Lower leg skin (tissue), 4 donors: ENCODE data around the gene TMEM132A. TPM values are rescaled to one million over a fixed set of nuclear protein-coding genes. Genes with fewer than 3 reads are reported as not detected.

Experiments used
- DNase-seq, 2 donors: peaks; one replicate each; pipeline ENCODE4 v3.0.0-alpha.2; 2019; ENCODE audit warnings: low spot score in 2 of 2
- H3K4me3 ChIP-seq: fragments of 200-600 bp; sonication (generic); 2 replicates; pipeline ENCODE4 v1.5.1; 2017; ENCODE audit warnings: mild to moderate bottlenecking, low read depth; ENCODE audit not compliant: poor library complexity, severe bottlenecking
- POLR2A ChIP-seq, 2 donors: fragments of 450-650 bp; IDR thresholded peaks; one replicate each; pipeline ENCODE4 v1.6.1; 2016 to 2017; ENCODE audit warnings: antibody characterized with exemption in 2 of 2, mild to moderate bottlenecking in 1 of 2, moderate library complexity in 1 of 2
- WGBS, 2 donors: methylation state at CpG; one replicate each; pipeline ENCODE4 v1.1.5; 2018; 5-methylcytosine and 5-hydroxymethylcytosine counted together
- intact Hi-C: fragments of 100-400 bp; cut with DNase I; formaldehyde crosslinking; loops from one replicate; pipeline ENCODE4 v1.15.0; 2023; ENCODE audit warnings: low total_unique reads
- total RNA-seq, 4 donors: library from RNA; depleted of rRNA; stranded (reverse); fragments of >200 nt; gene quantifications; one replicate each; pipeline ENCODE4 v1.1.0, GENCODE V29; 2016
- TF ChIP-seq, protein P1 (sequence below), 3 donors: fragments of 450-650 bp; IDR thresholded peaks; one replicate each; pipeline ENCODE4 v1.5.1; 2016; ENCODE audit warnings: antibody characterized with exemption in 3 of 3, mild to moderate bottlenecking in 3 of 3, moderate library complexity in 2 of 3

The TMEM132A gene
- total RNA-seq, 4 donors from 2014 or later, result 2.9 to 13.7 (median 5.3) TPM

DNA sequence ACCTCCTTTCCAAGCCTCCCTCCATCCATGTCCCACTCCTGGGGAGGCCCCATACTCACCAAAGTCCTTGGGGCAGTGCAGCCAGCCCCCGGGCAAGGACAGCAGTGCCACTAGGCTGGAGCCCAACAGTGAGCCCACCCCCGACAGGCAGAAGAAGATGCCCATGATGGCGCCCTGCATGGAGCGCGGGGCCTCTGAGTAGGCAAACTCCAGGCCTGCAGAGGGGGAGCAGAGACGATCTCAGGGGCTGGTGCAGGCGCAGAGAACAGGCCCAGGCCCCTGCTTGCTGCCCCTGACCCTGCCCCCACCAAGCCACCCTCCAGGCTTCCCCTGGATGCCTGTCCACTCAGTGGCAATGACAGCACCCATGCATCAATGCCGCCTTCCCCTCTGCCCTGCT is 13.6 kb downstream of the TMEM132A start:
- H3K4me3 ChIP-seq, result no peak overlapping the region
- peak in 1 of 2 donors; percentile 64 for DNase-seq
- intact Hi-C loops, result no loop called here
- TF ChIP-seq, protein P1, sequence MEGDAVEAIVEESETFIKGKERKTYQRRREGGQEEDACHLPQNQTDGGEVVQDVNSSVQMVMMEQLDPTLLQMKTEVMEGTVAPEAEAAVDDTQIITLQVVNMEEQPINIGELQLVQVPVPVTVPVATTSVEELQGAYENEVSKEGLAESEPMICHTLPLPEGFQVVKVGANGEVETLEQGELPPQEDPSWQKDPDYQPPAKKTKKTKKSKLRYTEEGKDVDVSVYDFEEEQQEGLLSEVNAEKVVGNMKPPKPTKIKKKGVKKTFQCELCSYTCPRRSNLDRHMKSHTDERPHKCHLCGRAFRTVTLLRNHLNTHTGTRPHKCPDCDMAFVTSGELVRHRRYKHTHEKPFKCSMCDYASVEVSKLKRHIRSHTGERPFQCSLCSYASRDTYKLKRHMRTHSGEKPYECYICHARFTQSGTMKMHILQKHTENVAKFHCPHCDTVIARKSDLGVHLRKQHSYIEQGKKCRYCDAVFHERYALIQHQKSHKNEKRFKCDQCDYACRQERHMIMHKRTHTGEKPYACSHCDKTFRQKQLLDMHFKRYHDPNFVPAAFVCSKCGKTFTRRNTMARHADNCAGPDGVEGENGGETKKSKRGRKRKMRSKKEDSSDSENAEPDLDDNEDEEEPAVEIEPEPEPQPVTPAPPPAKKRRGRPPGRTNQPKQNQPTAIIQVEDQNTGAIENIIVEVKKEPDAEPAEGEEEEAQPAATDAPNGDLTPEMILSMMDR (IDR thresholded peaks at IDR 0.05), result no peak
- TF ChIP-seq POLR2A (IDR thresholded peaks at IDR 0.05), result no peak
- 97 to 98% methylated on average over 8 of the region's 8 CpGs for WGBS, 2 donors

DNA sequence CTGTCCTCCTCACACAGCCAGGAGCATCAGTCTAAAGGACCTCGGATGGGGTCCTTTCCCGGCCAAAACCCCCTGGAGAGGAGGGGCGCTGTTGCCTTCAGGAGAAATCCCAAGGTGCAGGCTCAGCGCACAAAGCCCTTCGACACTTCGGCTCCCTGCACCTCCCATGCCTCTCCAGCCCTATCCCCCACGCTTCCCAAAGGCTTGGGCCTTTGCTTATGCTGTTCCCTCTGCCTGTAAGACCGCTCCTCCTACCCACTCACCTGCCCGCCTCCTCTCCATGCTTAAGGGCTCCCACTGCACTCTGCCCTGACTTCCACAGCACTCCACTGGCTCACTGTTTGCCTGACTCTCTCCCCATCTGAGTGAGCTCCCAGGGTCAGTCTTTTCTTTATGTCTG is 14.2 kb downstream of the TMEM132A start:
- 85 to 86% methylated on average over 9 of the region's 9 CpGs for WGBS, 2 donors
- peak in 1 of 2 donors; percentile 70 for DNase-seq
- TF ChIP-seq POLR2A (IDR thresholded peaks at IDR 0.05), result no peak
- TF ChIP-seq, protein P1 (IDR thresholded peaks at IDR 0.05), result no peak
- intact Hi-C loops, result no loop called here
- H3K4me3 ChIP-seq, result no peak overlapping the region

DNA sequence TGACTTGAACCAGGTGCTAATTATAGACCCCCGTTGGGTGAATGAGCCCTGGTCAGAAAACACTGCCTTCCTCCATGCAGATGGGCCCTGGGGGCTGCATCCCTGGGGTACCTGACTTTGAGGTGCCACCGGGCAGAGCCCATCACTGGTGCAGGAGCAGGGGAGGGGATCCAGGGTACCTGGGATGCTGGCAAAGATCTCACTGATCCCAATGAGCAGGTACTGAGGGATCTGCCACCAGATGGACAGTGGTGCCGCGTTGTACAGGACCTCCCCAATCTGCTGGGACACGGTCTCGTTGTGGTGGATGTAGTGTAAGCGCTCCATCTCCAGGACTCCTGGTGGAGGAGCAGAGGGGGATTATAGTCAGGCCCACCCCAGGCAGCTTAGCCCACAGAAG is 15.0 kb downstream of the TMEM132A start:
- 91 to 95% methylated on average over 7 of the region's 7 CpGs for WGBS, 2 donors
- no peak for DNase-seq
- no peak overlapping the region for H3K4me3 ChIP-seq
- TF ChIP-seq, protein P1 (IDR thresholded peaks at IDR 0.05), result no peak
- TF ChIP-seq POLR2A (IDR thresholded peaks at IDR 0.05), result no peak
- intact Hi-C loops, result no loop called here

DNA sequence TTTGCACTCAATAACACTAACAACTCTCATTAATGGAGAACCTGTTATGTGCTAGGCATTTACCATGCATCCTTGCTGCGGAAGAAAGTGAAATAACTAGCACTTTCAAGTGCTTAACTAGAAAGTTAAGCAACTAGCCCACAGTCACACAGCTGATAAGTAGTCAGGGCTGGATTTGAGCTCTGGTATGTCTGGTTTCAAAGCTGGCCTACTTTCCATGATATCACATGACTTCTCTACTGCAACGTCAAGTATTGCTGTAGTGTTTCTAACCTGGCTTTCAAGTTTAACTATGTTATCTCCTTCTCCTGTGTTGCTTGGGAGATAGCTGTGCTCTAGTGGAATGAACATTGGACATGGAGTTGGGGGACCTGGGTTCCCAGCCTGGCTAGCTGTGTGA is 15.6 kb downstream of the TMEM132A start:
- H3K4me3 ChIP-seq, result no peak overlapping the region
- no peak for DNase-seq
- TF ChIP-seq, protein P1 (IDR thresholded peaks at IDR 0.05), result no peak
- TF ChIP-seq POLR2A (IDR thresholded peaks at IDR 0.05), result no peak
- intact Hi-C loops, result no loop called here
- 56 to 59% methylated on average over 2 of the region's 2 CpGs for WGBS, 2 donors

DNA sequence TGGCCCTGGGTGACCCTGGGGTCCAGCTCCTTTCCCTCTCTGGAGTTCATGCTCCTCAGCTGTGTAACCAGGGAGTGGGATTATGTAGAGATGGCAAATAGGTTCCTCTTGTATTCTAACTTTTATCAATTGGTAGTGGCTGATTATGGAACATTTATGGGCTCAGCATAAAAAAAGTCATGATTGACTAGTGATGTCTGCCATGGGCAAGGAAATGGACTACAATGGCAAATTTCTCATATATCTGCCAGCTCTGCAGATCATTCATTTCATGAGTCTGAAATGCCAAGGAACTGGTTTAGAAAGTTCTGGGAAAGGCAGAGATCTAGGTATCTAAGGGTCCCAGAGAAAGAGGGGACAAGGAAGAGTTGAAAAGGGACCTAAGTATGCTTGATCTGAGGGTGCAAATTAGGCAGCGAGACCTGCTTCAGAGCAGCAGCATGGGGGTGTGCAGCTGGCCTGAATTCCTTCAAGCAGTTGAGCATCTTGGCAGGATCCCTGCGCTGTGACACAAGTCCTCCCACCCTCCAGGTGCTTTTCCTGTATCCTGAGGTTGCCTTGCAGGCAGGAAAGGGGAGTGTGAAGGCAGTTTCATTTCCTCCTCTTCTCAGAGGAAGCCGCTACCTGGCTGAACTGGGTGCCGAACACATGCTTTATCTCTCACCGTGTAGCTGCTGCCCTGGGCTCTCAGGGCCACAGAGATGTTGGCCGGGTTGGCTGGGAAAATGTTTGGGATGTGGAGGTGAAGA is 17.3 kb downstream of the TMEM132A start:
- no peak for DNase-seq
- intact Hi-C loops, result no loop called here
- TF ChIP-seq, protein P1 (IDR thresholded peaks at IDR 0.05), result no peak
- no peak for TF ChIP-seq POLR2A (IDR thresholded peaks at IDR 0.05)
- H3K4me3 ChIP-seq, result no peak overlapping the region
- 59 to 65% methylated on average over 6 of the region's 6 CpGs for WGBS, 2 donors

DNA sequence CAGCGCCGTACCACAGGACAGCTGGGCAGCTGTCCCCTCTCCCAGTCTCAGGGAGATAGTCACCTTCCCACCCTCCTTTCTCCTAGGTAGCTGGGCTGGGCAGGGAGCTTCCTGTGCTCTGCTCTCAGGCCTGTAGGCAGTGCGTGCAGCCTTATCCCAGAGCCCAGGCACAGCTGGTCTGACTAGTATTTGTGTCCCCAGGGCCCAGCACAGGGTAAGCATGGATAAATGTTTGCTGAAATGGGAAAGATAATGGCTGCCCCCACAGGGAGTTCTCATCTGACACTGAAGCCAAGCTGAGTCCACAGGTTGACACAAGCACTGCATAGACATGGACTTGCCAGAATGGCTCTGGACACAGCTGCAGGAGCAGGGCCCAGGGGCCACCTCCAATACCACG is 18.0 kb downstream of the TMEM132A start:
- 66% methylated on average over 3 of the region's 4 CpGs for WGBS, 2 donors
- DNase-seq, result no peak
- no peak overlapping the region for H3K4me3 ChIP-seq
- TF ChIP-seq, protein P1 (IDR thresholded peaks at IDR 0.05), result no peak
- TF ChIP-seq POLR2A (IDR thresholded peaks at IDR 0.05), result no peak
- intact Hi-C loops, result no loop called here
